Measurements from ENCODE around the gene ANKRD60.

GRCh38 chr20:58236612-58237317, 8.3 kb upstream of the ANKRD60 start:
- TF ChIP-seq USF1 (CRISPR knock-in tag; IDR thresholded peaks at IDR 0.05) (peak; percentile 42; the same call in 1 of the 2 replicates), CTCF (IDR thresholded peaks at IDR 0.05) (peak; percentile 90), ZNF281 (CRISPR knock-in tag; IDR thresholded peaks at IDR 0.05) (peak; percentile 7; the same call in 1 of the 2 replicates), ATF6 (CRISPR knock-in tag; IDR thresholded peaks at IDR 0.05) (no peak), ATF3 (CRISPR knock-in tag; conservative IDR thresholded peaks at IDR 0.05) (no peak), AFF4 (CRISPR knock-in tag; IDR thresholded peaks at IDR 0.05; ENCODE audit: borderline replicate concordance) (no peak), ERG (CRISPR knock-in tag; IDR thresholded peaks at IDR 0.05) (no peak), ATF1 (CRISPR knock-in tag; IDR thresholded peaks at IDR 0.05) (no peak)

All from WTC11 (cell line).